GM18520 (cell line): Measurements from ENCODE around the gene RPN1.
"Not testable (repeated sequence)": the region's sequence is repeated elsewhere in the genome, so short reads cannot be mapped to it uniquely, and the experiment has no call there.

Experiments used
- ATAC-seq: cut with Tn5 transposase; IDR thresholded peaks from one replicate; pipeline ENCODE4 v1.9.1; 2021; ENCODE audit not compliant: unreplicated experiment

The RPN1 gene

DNA sequence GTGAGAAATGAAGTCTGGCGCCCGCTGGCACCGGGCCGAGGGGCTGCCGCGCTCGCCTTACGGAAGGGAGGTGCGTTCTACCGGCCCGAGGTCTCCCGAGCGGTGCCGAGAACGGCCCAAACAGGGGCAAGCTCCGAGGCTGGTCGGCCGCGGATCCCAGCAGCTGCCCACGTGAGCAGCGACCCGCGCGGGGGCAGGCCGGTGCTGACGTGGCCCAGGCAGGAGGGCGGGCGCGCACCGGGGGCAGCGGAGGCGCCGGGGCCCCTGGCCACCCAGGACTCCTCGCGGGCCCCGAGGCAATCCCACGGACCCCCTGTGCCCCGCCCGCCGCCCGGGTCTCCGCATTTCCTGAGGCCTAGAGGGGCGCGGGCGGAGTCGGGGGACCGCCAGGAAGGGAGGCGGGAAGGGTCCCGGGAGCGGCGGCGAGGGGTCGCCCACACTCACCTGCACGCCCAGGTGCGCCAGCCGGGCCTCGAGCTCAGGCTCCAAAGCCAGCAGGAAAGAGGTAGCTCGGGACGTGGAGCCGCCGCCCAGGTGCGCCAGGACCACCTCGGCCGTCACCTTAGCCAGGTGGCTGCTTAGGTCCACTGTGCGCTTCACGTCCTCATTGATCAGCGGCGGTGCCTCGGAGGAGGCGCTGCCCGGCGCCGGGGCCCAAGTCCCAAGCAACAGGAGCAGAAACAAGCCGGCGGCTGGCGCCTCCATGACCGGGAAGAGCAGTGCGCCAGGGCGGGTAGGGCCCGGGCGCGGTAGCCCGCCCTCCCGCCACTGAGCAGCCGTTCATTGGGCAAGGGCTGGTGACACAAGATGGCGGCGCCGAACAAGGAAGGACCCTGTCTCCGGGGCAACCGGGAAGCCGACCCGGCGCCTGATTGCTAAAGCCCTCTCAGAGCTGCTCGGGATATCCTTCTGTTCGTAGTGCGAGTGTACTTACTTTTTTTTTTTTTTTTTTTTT, at the start of gene RPN1:
Gene RPN1, minus strand, starts transcription at position 723 of the 955 bp plus-strand sequence. Its CDS starts 18 bp downstream, at position 705.
- peak; percentile 93 for ATAC-seq

GRCh38 chr3:128698211-128699047, 47.8 kb upstream of the RPN1 start:
- ATAC-seq, result no peak

GRCh38 chr3:128697341-128697740, 46.7 kb upstream of the RPN1 start:
- no peak for ATAC-seq

- no peak for ATAC-seq
These were observed 43.1 kb upstream of the RPN1 start for GRCh38 chr3:128693696-128694095.

- ATAC-seq, result no peak
These were observed 38.4 kb upstream of the RPN1 start for GRCh38 chr3:128689060-128689459.

- ATAC-seq, result no peak
These were observed 35.8 kb upstream of the RPN1 start for GRCh38 chr3:128686465-128686864.

DNA sequence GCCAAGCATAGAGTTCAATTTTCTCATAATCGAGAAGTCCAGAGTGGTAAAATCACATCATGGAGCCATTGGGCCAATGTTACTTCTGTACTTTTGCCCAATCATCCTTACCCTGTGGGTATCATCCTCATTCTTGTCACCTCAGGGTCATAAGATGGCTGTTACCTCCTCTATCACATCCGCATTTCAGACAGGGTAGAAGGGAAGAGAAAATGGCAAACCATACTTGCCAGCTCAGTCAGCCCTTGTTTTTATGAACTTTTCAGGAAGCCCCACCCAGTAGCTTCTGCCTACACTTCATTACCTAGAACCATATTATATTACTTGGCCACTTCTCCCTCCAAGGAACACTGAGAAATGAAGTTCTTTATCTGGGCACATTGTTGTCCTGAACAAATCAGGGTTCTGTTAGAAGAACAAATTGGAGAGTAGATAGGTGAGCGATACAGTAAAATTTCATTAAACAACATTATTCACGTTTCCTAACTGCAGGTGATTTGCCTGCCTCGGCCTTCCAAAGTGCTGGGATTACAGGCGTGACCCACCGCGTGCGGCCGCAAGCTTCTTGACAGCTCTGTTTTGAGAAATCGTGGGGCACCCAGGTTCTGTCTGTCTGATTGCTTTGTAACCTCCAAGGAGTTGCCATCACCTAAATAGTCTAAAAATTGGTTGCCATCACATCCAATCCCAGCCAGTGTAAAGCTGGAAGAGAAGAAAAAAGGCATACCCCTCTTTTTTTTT, 34.5 kb upstream of the RPN1 start:
- no peak for ATAC-seq

GRCh38 chr3:128683957-128684356, 33.3 kb upstream of the RPN1 start:
- ATAC-seq, result no peak

GRCh38 chr3:128681369-128681829, 30.8 kb upstream of the RPN1 start:
- no peak for ATAC-seq

DNA sequence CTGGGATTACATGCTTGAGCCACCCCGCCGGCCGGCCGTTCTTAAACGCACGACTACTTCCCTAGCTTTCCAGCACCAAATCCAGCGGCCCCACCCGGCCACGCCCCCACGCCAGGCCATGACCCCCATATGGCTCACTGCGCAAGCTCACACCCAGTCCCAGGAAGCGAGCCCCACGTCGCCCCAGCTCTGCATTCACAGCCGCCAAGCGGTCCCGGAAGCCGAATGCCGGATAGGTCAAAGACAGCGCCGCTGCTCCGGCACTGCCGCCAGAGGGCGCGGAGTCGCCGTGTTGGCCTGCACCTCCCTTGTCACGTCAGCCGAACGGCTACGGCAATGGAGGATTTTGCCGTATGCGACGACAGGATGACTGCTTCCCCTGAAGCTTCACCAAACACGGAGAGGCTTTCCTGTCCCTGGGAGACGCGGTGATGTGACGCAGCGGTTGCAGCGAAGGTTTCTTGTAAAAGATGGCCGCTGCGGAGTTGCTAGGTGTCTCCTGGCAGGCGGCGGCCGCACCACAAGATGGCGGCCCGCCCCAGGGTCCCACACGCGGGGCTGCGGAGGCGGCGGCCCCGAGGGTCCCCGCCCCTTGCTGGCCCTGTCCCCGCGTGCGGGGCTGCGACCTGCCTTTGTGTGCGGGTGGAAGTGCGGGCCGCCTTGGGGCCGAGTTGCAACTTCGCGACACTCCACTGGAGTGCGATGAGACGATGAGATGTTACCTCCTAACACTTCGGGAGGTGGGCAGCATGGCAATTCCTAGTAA, 30.2 kb upstream of the RPN1 start:
- peak; percentile 94 for ATAC-seq

- no peak for ATAC-seq
These were observed 28.7 kb upstream of the RPN1 start for GRCh38 chr3:128679338-128679737.

DNA sequence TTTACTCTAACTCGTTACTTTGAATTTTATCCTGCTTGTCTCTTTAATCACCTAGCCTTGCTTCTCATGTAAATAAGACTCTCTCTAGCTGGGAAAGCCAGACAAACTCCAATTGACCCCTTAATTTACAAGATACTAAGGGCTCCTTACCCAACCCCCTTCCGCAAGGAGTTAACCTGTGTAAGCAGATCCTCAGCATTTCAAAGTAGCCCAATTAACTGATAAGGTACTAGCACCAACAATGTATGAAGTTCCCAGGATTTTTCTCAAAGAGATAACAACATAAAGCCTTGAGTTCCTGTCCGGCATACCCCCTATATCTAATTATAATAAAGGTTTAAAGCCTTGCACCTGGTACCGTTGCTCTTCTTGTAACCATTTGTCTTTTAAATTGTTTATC, 25.2 kb upstream of the RPN1 start:
- ATAC-seq, result not testable (repeated sequence)

- no peak for ATAC-seq
These were observed 23.7 kb upstream of the RPN1 start for GRCh38 chr3:128674161-128674784.

DNA sequence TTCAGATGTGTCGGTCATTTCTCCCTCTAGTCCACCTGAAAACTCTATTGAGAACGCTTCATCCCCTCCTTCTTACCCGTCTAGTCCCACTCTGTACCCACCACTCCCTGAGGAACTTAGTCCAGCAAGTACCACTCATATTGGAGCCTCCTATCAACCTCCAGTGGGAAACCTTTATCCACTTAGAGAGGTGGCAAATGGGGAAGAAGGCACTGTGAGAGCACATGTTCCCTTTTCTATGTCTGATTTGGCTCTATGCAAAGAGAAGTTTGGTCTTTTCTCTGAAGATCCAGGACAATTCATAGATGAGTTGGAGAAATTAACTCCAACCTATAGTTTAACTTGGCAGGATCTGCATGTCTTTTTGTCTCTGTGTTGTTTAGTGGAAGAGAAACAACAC, 17.0 kb upstream of the RPN1 start:
- ATAC-seq, result no peak

GRCh38 chr3:128665362-128666021, 14.9 kb upstream of the RPN1 start:
- ATAC-seq, result no peak

DNA sequence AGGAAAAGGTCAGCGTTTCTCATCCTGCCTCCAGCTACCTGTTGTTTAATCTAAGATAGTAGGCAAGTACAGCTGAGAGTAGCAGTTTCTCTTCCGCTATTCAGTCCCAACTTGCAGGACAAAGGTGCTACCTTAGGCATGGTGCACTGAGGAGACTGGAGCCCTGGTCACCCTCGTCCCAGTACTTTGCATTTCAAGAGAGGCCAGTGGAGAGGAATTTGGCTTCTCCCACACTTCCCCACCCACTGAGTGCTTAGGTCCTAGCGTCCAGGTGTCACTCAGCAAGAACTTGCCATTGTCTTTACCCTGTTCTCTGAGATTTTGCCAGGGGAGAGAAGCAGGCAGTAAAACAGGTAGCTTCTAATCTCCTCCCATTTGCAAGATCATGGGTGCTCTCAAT, 12.5 kb upstream of the RPN1 start:
- ATAC-seq, result no peak

- ATAC-seq, result no peak
These were observed 4.9 kb upstream of the RPN1 start for GRCh38 chr3:128655531-128655930.

DNA sequence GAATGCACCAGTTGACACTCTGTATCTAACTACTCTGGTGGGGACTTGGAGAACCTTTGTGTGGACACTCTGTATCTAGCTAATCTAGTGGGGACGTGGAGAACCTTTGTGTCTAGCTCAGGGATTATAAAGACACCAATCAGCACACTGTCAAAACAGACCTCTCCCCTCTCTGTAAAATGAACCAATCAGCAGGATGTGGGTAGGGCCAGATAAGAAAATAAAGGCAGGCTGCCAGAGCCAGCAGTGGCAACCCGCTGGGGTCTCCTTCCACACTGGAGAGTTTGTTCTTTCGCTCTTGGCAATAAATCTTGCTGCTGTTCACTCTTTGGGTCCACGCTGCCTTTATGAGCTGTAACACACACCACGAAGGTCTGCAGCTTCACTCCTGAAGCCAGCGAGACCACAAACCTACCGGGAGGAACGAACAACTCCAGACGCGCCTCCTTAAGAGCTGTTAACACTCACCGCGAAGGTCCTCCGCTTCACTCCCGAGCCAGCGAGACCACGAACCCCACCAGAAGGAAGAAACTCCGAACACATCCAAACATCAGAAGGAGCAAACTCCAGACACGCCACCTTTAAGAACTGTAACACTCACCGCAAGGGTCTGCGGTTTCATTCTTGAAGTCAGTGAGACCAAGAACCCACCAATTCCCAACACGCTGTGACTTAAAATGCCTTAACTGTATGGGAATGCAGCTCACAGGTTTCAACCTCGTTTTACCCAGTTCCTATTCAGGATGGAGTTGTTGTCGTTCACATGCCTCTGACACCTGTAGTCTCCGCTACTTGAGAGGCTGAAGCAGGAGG, 3.6 kb upstream of the RPN1 start:
- ATAC-seq, result not testable (repeated sequence)
